ENCODE measurements around the gene ORC5.

Gene ORC5

DNA sequence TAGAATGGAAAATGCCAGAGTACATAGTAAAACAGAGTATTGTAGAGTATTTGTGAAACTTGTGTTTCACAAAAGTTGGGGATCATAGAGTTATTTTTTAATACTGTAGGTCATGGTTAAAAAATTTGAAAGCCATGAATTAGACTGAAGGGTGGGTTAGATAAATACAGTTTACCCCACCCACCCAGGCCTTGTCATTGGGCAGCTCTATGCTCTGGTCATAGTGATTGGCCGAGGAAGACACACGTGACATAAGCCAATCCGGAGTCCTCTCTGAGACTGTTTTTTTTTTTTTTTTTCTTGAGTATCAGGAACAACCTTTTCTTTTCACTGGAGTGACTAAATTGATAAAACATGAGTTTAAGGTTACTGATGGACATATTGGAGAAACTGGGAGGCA, 33.3 kb upstream of the ORC5 start:
- Histone ChIP-seq H3K27ac (ENCODE audit: extremely low read depth, low read depth, low read length) (no peak overlapping the region), H3K36me3 (ENCODE audit: control insufficient read depth in 2 of 2, insufficient read depth in 1 of 2, low read length in 2 of 2) (no peaks in the 10 kb centered on the region), H3K4me3 (ENCODE audit: low read depth, low read length) (no peak overlapping the region), H3K4me1 (ENCODE audit: control insufficient read depth, insufficient read depth, low read length) (no peaks in the 10 kb centered on the region), H3K9me3 (ENCODE audit: control insufficient read depth, insufficient read depth, low read depth, low read length) (no peaks in the 10 kb centered on the region)
- ChIA-PET POLR2A (no interaction called here), CTCF (interaction anchor here (0.6 to 3.6 kb wide), 3 partner anchors 10 to 607 kb away, joined by 3 to 25 read pairs (median 3); no protein-coding TSS in a partner anchor)
- no peak for TF ChIP-seq HOXC10 (CRISPR knock-in tag; IDR thresholded peaks at IDR 0.05)
- TF ChIP-seq ZNF239 (tag by site-specific recombination; IDR thresholded peaks at IDR 0.05), result no peak
- no peak for TF ChIP-seq KLF9 (tag by site-specific recombination; IDR thresholded peaks at IDR 0.05; ENCODE audit: low read depth)
- no peak for TF ChIP-seq RBAK (tag by site-specific recombination; IDR thresholded peaks at IDR 0.05)
- no peak for TF ChIP-seq PRDM1 (tag by site-specific recombination; IDR thresholded peaks at IDR 0.05)
- TF ChIP-seq, protein P1, sequence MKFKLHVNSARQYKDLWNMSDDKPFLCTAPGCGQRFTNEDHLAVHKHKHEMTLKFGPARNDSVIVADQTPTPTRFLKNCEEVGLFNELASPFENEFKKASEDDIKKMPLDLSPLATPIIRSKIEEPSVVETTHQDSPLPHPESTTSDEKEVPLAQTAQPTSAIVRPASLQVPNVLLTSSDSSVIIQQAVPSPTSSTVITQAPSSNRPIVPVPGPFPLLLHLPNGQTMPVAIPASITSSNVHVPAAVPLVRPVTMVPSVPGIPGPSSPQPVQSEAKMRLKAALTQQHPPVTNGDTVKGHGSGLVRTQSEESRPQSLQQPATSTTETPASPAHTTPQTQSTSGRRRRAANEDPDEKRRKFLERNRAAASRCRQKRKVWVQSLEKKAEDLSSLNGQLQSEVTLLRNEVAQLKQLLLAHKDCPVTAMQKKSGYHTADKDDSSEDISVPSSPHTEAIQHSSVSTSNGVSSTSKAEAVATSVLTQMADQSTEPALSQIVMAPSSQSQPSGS (tag by site-specific recombination; IDR thresholded peaks at IDR 0.05; ENCODE audit: low read depth), result no peak
- TF ChIP-seq REPIN1 (tag by site-specific recombination; IDR thresholded peaks at IDR 0.05; ENCODE audit: low read depth), result no peak
- no peak for TF ChIP-seq MYNN (tag by site-specific recombination; IDR thresholded peaks at IDR 0.05; ENCODE audit: borderline replicate concordance)
- TF ChIP-seq SP3 (tag by site-specific recombination; IDR thresholded peaks at IDR 0.05), result no peak
- no peak for TF ChIP-seq ZNF335 (tag by site-specific recombination; conservative IDR thresholded peaks at IDR 0.05)
- TF ChIP-seq ZNF214 (tag by site-specific recombination; IDR thresholded peaks at IDR 0.05; ENCODE audit: borderline replicate concordance), result no peak
- no peak for TF ChIP-seq ZNF561 (tag by site-specific recombination; IDR thresholded peaks at IDR 0.05; ENCODE audit: borderline replicate concordance)
- no peak for TF ChIP-seq ZNF660 (tag by site-specific recombination; IDR thresholded peaks at IDR 0.05)
- TF ChIP-seq ZNF514 (tag by site-specific recombination; IDR thresholded peaks at IDR 0.05), result no peak
- TF ChIP-seq ZNF501 (tag by site-specific recombination; IDR thresholded peaks at IDR 0.05), result no peak
- no peak for TF ChIP-seq SCRT2 (tag by site-specific recombination; IDR thresholded peaks at IDR 0.05)
- TF ChIP-seq ZNF768 (tag by site-specific recombination; IDR thresholded peaks at IDR 0.05), result no peak
- no peak for TF ChIP-seq ZNF350 (tag by site-specific recombination; IDR thresholded peaks at IDR 0.05)
- TF ChIP-seq ZNF776 (tag by site-specific recombination; IDR thresholded peaks at IDR 0.05; ENCODE audit: borderline replicate concordance), result no peak
- TF ChIP-seq ZNF670 (tag by site-specific recombination; IDR thresholded peaks at IDR 0.05; ENCODE audit: low read depth), result no peak

DNA sequence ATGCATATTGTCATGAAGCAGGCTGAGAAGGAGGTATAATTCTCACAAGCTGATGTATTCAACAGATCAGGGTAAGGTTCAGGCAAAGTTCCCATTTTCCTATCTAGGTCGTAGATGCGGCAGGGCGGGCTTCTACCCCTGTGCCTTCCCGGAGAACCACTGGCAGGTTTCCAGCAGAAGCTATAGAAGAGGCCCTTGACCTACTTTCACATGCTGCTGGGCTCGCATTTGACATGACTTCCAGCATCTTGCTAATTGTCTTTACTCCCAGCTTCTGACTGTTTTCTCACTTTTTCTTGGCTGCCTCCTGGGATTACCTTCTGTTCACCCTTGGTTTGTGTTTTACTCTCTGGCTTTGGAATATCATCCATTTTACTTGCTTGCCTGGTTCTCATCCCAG, 32.6 kb upstream of the ORC5 start:
- Histone ChIP-seq H3K9me3 (ENCODE audit: control insufficient read depth, insufficient read depth, low read depth, low read length) (no peaks in the 10 kb centered on the region), H3K4me3 (ENCODE audit: low read depth, low read length) (no peak overlapping the region), H3K27ac (ENCODE audit: extremely low read depth, low read depth, low read length) (no peak overlapping the region), H3K4me1 (ENCODE audit: control insufficient read depth, insufficient read depth, low read length) (no peaks in the 10 kb centered on the region), H3K36me3 (ENCODE audit: control insufficient read depth in 2 of 2, insufficient read depth in 1 of 2, low read length in 2 of 2) (no peaks in the 10 kb centered on the region)
- ChIA-PET CTCF (interaction anchor here (0.6 to 3.6 kb wide), 5 partner anchors 10 to 643 kb away, joined by 3 to 25 read pairs (median 3); no protein-coding TSS in a partner anchor), POLR2A (no interaction called here)
- TF ChIP-seq GLI2 (tag by site-specific recombination; IDR thresholded peaks at IDR 0.05; ENCODE audit: borderline replicate concordance, low read depth) (no peak), ZNF292 (tag by site-specific recombination; IDR thresholded peaks at IDR 0.05; ENCODE audit: borderline replicate concordance, low read depth) (no peak), ZNF580 (tag by site-specific recombination; IDR thresholded peaks at IDR 0.05) (no peak), INSM2 (tag by site-specific recombination; IDR thresholded peaks at IDR 0.05) (no peak), ZNF121 (tag by site-specific recombination; IDR thresholded peaks at IDR 0.05) (no peak), ZIC2 (tag by site-specific recombination; IDR thresholded peaks at IDR 0.05) (no peak), ZBTB44 (tag by site-specific recombination; IDR thresholded peaks at IDR 0.05) (no peak), ZNF621 (tag by site-specific recombination; IDR thresholded peaks at IDR 0.05) (no peak), ZNF174 (tag by site-specific recombination; IDR thresholded peaks at IDR 0.05) (no peak)
- TF ChIP-seq, protein P2, sequence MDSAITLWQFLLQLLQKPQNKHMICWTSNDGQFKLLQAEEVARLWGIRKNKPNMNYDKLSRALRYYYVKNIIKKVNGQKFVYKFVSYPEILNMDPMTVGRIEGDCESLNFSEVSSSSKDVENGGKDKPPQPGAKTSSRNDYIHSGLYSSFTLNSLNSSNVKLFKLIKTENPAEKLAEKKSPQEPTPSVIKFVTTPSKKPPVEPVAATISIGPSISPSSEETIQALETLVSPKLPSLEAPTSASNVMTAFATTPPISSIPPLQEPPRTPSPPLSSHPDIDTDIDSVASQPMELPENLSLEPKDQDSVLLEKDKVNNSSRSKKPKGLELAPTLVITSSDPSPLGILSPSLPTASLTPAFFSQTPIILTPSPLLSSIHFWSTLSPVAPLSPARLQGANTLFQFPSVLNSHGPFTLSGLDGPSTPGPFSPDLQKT (IDR thresholded peaks at IDR 0.05; ENCODE audit: borderline replicate concordance, low read depth, low read length), result no peak
- TF ChIP-seq, protein P3, sequence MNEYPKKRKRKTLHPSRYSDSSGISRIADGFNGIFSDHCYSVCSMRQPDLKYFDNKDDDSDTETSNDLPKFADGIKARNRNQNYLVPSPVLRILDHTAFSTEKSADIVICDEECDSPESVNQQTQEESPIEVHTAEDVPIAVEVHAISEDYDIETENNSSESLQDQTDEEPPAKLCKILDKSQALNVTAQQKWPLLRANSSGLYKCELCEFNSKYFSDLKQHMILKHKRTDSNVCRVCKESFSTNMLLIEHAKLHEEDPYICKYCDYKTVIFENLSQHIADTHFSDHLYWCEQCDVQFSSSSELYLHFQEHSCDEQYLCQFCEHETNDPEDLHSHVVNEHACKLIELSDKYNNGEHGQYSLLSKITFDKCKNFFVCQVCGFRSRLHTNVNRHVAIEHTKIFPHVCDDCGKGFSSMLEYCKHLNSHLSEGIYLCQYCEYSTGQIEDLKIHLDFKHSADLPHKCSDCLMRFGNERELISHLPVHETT (tag by site-specific recombination; IDR thresholded peaks at IDR 0.05), result no peak

Measured in HEK293 (cell line).